Nephron progenitor cell (in vitro differentiated cells): Measurements from ENCODE around the gene LGALS1.

Experiments
- DNase-seq: peaks from one replicate; pipeline ENCODE4 v3.0.0; 2021
- H3K27ac Mint-ChIP-seq: 2 replicates; pipeline ENCODE4 v1.8.0; 2021; ENCODE audit warnings: mild to moderate bottlenecking, moderate library complexity, mixed read lengths
- H3K27me3 Mint-ChIP-seq: 2 replicates; pipeline ENCODE4 v1.8.0; 2021; ENCODE audit warnings: mild to moderate bottlenecking, low read depth, mixed read lengths; ENCODE audit not compliant: poor library complexity
- H3K36me3 Mint-ChIP-seq: 2 replicates; pipeline ENCODE4 v1.8.0; 2021; ENCODE audit warnings: low read depth, mixed read lengths
- H3K4me1 Mint-ChIP-seq: 2 replicates; pipeline ENCODE4 v1.8.0; 2021; ENCODE audit warnings: mixed read lengths
- H3K4me3 Mint-ChIP-seq: 2 replicates; pipeline ENCODE4 v1.8.0; 2021; ENCODE audit warnings: mild to moderate bottlenecking, moderate library complexity, mixed read lengths
- H3K9me3 Mint-ChIP-seq: 2 replicates; pipeline ENCODE4 v1.8.0; 2021; ENCODE audit warnings: mild to moderate bottlenecking, moderate library complexity, mixed read lengths
- TF ChIP-seq, protein P1 (sequence below): fragments of 200-600 bp; sonication (generic); IDR thresholded peaks from 2 replicates; pipeline ENCODE4 v1.5.0; 2021; ENCODE audit warnings: antibody characterized with exemption

Gene LGALS1

DNA sequence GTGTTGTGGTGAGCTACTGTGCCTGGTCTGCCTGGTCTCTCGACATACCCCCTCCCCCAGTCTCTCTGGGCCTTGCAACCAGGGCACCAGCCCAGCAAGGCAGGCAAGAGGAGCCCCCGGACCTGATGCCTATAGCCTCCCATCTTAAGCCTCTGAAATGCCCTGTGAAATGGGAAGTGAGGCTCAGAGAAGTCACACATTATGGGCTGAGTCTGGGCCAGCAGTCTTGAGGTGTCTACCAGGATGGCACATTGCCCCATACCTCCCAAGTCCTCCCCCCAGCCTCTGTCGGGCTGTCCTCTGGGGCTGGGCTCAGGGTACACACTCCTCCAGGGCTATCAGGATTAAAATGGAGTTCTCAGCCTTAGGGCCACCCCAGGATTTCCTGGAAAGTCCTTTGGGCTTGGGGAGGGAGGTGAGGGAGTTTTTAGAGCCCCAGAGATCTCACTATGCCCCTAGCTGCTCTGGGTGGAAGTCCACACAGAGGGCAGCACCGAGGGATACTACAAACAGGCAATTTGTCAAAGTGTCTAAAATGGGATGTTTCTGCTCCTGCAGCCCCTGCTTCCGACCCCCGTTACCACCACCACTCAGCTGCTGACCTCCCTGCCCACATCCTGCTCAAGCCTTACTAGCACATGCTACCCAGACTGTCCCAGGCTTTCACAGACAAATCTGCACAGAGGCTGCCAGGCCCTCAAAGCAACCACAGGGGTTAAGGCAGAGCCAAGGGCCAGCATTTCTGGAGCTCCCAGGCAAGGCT lies 39.1 kb upstream of the LGALS1 start:
- peak overlapping the region; percentile 93 for H3K27ac Mint-ChIP-seq
- H3K4me1 Mint-ChIP-seq = peaks cover 78% of the 10 kb centered on the region
- no peaks in the 10 kb centered on the region for H3K9me3 Mint-ChIP-seq
- H3K27me3 Mint-ChIP-seq = no peaks in the 10 kb centered on the region
- no peaks in the 10 kb centered on the region for H3K36me3 Mint-ChIP-seq
- TF ChIP-seq, protein P1, sequence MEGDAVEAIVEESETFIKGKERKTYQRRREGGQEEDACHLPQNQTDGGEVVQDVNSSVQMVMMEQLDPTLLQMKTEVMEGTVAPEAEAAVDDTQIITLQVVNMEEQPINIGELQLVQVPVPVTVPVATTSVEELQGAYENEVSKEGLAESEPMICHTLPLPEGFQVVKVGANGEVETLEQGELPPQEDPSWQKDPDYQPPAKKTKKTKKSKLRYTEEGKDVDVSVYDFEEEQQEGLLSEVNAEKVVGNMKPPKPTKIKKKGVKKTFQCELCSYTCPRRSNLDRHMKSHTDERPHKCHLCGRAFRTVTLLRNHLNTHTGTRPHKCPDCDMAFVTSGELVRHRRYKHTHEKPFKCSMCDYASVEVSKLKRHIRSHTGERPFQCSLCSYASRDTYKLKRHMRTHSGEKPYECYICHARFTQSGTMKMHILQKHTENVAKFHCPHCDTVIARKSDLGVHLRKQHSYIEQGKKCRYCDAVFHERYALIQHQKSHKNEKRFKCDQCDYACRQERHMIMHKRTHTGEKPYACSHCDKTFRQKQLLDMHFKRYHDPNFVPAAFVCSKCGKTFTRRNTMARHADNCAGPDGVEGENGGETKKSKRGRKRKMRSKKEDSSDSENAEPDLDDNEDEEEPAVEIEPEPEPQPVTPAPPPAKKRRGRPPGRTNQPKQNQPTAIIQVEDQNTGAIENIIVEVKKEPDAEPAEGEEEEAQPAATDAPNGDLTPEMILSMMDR = no peak
- DNase-seq = no peak
- H3K4me3 Mint-ChIP-seq = peak overlapping the region; percentile 67

DNA sequence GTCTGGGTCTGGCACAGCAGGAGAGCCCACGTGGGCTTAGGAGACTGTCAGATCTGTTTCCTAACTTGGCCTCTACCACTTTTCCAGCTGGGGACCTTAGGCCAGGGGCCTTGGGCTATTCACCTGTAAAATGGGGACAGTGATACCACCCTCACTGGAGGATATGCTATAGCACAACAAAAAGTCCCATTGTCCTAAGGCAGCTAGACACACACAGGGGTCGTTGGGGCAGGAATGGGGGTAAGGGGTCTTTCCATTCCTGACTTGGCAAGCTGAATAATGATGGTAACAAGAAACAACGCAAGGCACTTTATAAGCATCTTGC lies 38.5 kb upstream of the LGALS1 start:
- H3K9me3 Mint-ChIP-seq = no peaks in the 10 kb centered on the region
- peak overlapping the region; percentile 93 for H3K27ac Mint-ChIP-seq
- no peak overlapping the region for H3K4me3 Mint-ChIP-seq
- H3K27me3 Mint-ChIP-seq = no peaks in the 10 kb centered on the region
- H3K36me3 Mint-ChIP-seq = no peaks in the 10 kb centered on the region
- TF ChIP-seq, protein P1 = no peak
- H3K4me1 Mint-ChIP-seq = peaks cover 73% of the 10 kb centered on the region
- no peak for DNase-seq

DNA sequence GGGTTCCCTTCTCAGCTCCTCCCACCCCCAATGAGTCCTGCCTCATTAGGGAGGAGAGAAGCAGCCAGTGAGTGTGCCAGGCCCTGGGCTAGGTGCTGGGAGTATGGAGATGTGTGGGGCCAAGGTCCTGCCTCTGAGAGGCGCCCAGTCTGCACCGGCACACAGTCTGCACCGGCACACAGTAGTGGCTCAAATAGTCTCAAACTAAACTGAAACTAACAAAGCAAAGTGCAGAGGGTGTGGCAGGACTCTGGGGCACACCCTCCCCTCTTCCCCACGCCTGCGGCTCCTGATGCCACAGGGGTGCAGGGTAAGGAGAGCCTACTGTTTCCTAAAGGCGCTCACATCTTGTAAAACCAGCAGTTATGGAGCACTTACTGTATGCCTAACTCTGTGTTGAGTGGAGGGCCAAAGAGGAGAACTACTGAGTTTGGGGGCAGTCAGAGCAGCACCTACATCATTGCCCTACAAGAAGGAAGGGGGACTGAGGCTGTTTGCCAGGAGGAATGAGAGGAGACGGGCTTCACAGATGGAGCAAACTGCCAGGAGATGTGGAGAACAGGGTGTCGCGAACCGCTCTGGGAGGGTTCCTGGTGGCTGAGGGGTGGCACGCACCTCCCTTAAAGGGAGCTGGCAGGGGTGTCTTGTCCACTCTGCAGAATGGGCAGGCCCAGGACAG lies 36.9 kb upstream of the LGALS1 start:
- Mint-ChIP-seq H3K27me3 (no peaks in the 10 kb centered on the region), H3K4me1 (peaks cover 68% of the 10 kb centered on the region), H3K4me3 (peak overlapping the region; percentile 85), H3K36me3 (peaks cover 3% of the 10 kb centered on the region), H3K27ac (peak overlapping the region; percentile 41), H3K9me3 (no peaks in the 10 kb centered on the region)
- TF ChIP-seq, protein P1 = no peak
- DNase-seq = no peak

DNA sequence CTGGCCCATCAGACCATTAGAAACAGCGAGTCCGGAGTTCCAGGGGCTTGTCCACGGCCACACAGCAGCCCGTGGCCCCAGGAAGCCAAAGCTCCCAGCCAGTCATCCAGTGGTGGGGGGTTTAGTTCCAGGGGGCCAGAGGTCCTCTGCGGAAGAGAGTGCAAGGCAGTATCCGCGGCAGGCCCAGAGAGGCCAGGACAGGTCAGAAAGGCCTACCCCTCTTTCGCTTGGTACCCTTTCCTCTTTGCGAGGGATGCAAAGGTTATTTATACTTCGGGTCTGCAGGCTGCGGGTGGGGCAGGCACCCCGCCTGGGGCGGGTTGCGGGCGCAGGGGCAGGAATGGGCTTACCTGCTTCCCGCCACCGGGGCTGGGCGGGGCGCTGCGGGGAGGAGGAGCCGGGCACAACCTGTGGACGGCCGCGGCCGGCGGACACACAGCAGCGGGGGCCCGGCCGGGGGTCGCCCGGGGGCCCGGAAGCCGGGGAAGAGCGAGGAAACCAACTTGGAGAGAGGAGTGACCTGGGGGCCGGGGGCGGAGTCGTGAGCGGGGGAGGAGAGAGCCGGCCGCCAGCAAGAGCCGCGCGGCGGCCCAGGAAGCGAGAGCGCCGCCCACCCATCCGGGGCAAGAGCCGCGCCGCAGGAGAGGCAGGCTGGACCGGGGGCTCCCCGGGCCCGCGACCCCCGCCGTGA lies 36.2 kb upstream of the LGALS1 start, which contains the start of gene SH3BP1:
Gene SH3BP1, plus strand, starts transcription at position 600 of the 691 bp plus-strand sequence. CDS start 119 bp downstream, outside the sequence.
- H3K9me3 Mint-ChIP-seq = no peaks in the 10 kb centered on the region
- peaks cover 65% of the 10 kb centered on the region for H3K4me1 Mint-ChIP-seq
- peak; percentile 85 for DNase-seq
- H3K27me3 Mint-ChIP-seq = no peaks in the 10 kb centered on the region
- peak within 1 kb of the TSS; percentile 85 for H3K4me3 Mint-ChIP-seq
- peaks cover 8% of the 10 kb centered on the region for H3K36me3 Mint-ChIP-seq
- peak within 1 kb of the TSS; percentile 41 for H3K27ac Mint-ChIP-seq
- TF ChIP-seq, protein P1 = no peak

DNA sequence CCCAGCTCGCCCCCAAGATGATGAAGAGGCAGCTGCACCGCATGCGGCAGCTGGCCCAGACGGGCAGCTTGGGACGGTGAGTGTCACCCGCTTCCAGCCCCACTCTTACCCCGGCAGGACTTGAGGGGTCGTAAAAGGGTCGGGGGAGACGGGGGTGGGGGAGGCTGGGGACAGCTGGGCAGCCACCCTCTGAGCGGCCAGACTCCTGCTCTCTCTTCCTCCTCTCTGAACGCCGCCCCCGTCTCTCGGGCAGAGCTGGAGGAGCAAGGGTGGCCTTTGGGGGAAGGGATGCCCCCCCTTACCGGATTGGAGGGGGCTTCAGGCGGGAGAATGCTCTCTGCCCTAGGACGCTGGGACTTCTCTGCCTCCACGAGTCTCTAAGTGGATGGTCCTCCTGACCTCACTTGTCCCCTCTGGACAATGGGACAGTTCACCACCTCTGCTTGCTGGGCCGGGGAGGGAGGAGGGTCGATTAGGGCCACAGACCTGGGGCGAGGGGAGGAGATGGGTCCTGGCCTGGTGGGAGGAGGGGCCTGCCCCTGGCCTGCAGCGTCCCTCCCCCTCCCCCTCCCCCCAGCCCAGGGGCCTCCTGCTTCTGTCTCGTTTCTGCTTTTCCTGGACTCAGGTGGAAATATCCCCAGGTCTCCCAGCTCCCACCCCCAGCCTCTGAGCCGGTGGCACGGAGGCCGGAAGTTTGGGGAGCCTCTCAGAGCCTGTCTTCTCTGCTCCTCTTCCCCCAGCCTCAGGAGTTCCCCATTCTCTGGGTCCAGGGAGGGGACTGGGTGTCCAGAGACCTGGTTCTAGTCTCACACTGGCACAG lies 35.5 kb upstream of the LGALS1 start:
- peak; percentile 48 for DNase-seq
- peaks cover 57% of the 10 kb centered on the region for H3K4me1 Mint-ChIP-seq
- no peaks in the 10 kb centered on the region for H3K27me3 Mint-ChIP-seq
- no peak overlapping the region for H3K27ac Mint-ChIP-seq
- peaks cover 8% of the 10 kb centered on the region for H3K36me3 Mint-ChIP-seq
- H3K9me3 Mint-ChIP-seq = no peaks in the 10 kb centered on the region
- TF ChIP-seq, protein P1 = no peak
- peak overlapping the region; percentile 85 for H3K4me3 Mint-ChIP-seq
